GM19372 (cell line): ENCODE results near the gene PHLPP2.
"Not testable (repeated sequence)": the region's sequence is repeated elsewhere in the genome, so short reads cannot be mapped to it uniquely, and the experiment has no call there.

Experiments used
- ATAC-seq: cut with Tn5 transposase; IDR thresholded peaks from one replicate; pipeline ENCODE4 v1.9.1; 2021; ENCODE audit warnings: mild to moderate bottlenecking, low read depth, moderate library complexity; ENCODE audit not compliant: unreplicated experiment

PHLPP2 gene

GRCh38 chr16:71626858-71627213 is 97.7 kb downstream of the PHLPP2 start:
- ATAC-seq = no peak

GRCh38 chr16:71626018-71626857 is 98.3 kb downstream of the PHLPP2 start, which contains the start of gene MARVELD3:
TSS of gene MARVELD3 (plus strand) at chr16:71626184. CDS start at chr16:71626230, 46 bp downstream.
- ATAC-seq = no peak

- ATAC-seq = no peak
Measured at GRCh38 chr16:71625113-71625850, 99.2 kb downstream of the PHLPP2 start.

GRCh38 chr16:71623597-71623996 is 100.9 kb downstream of the PHLPP2 start:
- ATAC-seq = no peak

- ATAC-seq = no peak
Measured at GRCh38 chr16:71622088-71622487, 102.4 kb downstream of the PHLPP2 start.

DNA sequence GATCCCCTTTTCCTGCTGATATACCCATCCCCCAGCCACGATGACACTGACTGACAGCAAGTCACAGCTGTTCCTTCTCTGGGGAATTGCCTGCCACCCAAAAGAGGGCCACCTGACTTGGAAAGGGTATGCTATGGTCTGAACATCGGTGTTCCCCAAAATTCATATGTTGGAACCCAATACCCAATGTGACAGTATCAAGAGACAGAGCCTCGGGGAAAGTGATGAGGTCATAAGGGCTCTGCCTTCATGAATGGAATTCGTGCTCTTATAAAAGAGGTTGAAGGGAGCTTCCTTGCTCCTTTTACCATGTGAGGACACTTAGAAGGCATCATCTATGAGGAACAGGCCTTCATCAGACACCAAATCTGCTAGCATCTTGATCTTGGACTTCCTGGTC is 106.1 kb downstream of the PHLPP2 start:
- ATAC-seq = no peak

GRCh38 chr16:71614956-71615355 is 109.5 kb downstream of the PHLPP2 start:
- ATAC-seq = not testable (repeated sequence)

DNA sequence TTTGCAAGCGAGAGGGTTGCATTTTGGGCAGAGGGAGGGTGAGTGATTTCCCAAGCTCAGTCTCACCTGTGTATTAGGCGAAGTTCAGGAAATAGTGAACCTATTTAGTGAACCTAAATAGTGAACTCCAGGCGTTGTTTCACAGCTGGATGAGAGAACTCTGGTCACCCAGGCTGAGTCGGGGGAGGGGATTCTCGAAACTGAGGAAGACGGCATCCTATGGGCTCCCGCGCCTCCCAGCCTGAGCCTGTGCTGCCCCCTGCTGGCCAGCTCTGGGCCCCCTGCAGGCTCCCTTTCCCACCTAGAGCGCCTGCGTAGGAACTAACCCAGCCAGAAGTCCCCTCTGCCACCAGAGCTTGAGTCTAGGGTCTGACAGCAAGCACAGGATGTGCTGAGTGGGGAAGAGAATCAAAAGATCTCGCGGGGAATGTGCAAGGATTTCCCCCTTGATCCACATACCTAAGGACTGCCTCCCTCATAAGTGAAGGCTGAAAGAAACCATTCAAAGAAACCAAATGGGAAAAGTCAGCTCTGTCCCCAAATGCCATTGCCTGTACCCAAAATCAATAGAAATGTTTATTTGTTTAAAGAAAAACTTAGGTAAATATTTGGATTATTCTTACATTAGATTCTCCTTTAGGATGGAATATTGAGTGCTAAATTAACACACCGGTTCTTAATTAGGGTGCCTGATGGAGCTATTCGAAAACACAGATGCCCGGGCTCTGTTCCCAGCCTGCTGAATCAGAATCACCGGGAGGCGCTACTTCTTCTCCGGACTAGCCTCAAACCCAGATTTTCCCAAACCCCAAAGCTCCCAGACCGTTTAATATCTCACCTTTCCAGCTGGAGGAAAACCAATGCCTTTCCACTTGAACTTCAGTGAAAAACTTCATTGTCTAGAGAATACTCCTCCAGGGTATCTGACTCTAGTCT is 113.3 kb downstream of the PHLPP2 start:
- ATAC-seq = peak; percentile 53

- ATAC-seq = no peak
Measured at GRCh38 chr16:71610447-71610846, 114.1 kb downstream of the PHLPP2 start.

DNA sequence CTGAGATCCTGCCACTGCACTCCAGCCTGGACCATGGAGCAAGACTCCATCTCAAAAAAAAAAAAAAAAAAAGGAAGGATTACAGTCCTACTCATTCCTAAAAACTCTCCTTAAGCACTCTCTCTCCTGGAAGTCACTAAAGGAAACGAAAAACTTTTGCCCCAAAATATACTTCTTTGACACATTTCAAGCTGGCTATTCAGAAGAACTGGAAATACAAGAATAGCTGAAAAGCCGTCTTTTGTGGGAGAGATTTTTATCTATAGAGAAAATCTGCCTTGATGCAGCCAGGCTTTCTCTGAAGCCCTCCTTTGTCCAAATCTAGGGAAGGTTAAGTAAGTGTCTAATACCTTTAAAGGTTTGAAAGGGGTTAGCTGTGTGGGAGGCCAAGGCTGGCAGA is 115.4 kb downstream of the PHLPP2 start:
- ATAC-seq = no peak

DNA sequence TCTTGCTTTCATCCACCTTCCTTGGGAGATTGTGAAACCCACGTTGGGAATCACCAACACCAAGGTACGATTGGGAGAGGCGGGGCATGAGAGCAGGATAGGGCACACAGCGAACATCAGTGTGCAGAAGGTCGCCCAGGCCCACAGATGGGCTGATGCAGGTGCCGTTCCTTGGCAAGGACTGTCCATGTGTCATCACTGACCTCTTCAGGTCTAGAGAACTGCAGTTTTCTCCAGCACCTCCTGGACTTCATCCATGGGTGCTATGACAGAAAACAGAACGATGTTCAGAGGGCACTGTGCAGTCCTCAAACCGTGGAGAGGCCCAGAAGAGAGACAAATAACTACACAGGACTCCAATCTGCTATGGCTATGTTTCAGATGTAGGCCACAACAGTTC is 123.7 kb downstream of the PHLPP2 start:
- ATAC-seq = no peak

GRCh38 chr16:71598426-71598825 is 126.1 kb downstream of the PHLPP2 start:
- ATAC-seq = not testable (repeated sequence)

DNA sequence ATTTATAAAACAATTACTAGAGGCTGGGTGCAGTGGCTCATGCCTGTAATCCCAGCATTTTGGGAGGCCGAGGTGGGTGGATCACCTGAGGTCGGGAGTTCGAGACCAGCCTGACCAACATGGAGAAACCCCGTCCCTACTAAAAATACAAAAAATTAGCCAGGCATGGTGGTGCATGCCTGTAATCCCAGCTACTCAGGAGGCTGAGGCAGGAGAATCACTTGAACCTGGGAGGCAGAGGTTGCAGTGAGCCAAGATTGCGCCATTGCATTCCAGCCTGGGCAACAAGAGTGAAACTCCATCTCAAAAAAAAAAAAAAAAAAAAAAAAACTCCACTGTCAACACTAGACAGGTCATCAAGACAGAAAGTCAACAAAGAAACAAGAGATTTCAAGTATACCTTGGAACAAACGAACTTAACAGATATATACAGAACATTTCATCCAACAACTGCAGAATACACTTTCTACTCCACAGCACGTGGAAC is 129.1 kb downstream of the PHLPP2 start:
- ATAC-seq = not testable (repeated sequence)
